Endothelial cell of umbilical vein (primary cell): ENCODE measurements around the gene EML6.

Experiments
- EZH2 ChIP-seq: IDR thresholded peaks from 2 replicates; pipeline ENCODE4 v1.6.1; 2012; ENCODE audit warnings: borderline replicate concordance, low read depth, mild to moderate bottlenecking, moderate library complexity, low read length, inconsistent platforms; ENCODE audit not compliant: severe bottlenecking
- GATA2 ChIP-seq: IDR thresholded peaks from 2 replicates; pipeline ENCODE4 v1.7.0; 2011; ENCODE audit warnings: low read depth, mild to moderate bottlenecking, moderate library complexity, mixed read lengths, low read length; ENCODE audit not compliant: insufficient read length, insufficient read depth
- JUN ChIP-seq: IDR thresholded peaks from 2 replicates; pipeline ENCODE4 v1.6.1; 2011; ENCODE audit warnings: borderline replicate concordance, low read depth; ENCODE audit not compliant: insufficient read length, insufficient read depth
- POLR2A ChIP-seq: IDR thresholded peaks from 2 replicates; pipeline ENCODE4 v1.6.1; 2012; ENCODE audit warnings: low read depth, mild to moderate bottlenecking, control low read depth, low read length
- TF ChIP-seq, protein P1 (sequence below), 2 donors: IDR thresholded peaks; 1 replicate in 1 of 2; 2 replicates in 1 of 2; pipeline ENCODE4 v1.5.1; 2011; ENCODE audit warnings: low read length in 2 of 2, mild to moderate bottlenecking in 2 of 2, moderate library complexity in 2 of 2, control low read depth in 1 of 2, inconsistent platforms in 1 of 2, low read depth in 1 of 2; ENCODE audit not compliant: insufficient read depth in 1 of 2; ENCODE audit errors: extremely low read depth in 1 of 2
- TF ChIP-seq, protein P2 (sequence below): IDR thresholded peaks from 2 replicates; pipeline ENCODE4 v1.6.1; 2011; ENCODE audit not compliant: insufficient read depth, insufficient read length

DNA sequence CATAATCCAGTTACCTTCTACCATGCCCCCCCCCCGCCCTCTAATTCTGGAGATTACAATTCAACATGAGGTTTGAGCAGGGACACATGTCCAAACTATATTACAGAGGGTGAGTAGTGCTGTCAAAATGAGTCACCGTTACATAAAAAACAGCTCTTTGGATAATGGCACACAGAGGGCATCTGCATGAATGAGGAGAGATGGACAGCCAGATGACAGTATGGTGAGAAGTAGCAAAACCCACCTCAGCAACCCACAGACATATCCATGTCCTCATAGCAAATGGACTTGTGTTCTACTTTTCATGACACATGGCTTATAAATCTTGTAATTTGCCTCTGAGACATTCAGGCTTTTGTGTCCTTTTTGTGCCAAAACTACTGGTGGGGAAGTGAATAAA lies 132.0 kb downstream of the EML6 start:
- TF ChIP-seq, protein P1, sequence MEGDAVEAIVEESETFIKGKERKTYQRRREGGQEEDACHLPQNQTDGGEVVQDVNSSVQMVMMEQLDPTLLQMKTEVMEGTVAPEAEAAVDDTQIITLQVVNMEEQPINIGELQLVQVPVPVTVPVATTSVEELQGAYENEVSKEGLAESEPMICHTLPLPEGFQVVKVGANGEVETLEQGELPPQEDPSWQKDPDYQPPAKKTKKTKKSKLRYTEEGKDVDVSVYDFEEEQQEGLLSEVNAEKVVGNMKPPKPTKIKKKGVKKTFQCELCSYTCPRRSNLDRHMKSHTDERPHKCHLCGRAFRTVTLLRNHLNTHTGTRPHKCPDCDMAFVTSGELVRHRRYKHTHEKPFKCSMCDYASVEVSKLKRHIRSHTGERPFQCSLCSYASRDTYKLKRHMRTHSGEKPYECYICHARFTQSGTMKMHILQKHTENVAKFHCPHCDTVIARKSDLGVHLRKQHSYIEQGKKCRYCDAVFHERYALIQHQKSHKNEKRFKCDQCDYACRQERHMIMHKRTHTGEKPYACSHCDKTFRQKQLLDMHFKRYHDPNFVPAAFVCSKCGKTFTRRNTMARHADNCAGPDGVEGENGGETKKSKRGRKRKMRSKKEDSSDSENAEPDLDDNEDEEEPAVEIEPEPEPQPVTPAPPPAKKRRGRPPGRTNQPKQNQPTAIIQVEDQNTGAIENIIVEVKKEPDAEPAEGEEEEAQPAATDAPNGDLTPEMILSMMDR (IDR thresholded peaks at IDR 0.05; ENCODE audit: extremely low read depth in 1 of 2, insufficient read depth in 1 of 2, low read depth in 1 of 2, low read length in 2 of 2), result no peak
- TF ChIP-seq GATA2 (no peak), POLR2A (no peak), JUN (no peak), EZH2 (no peak)
- TF ChIP-seq, protein P2, sequence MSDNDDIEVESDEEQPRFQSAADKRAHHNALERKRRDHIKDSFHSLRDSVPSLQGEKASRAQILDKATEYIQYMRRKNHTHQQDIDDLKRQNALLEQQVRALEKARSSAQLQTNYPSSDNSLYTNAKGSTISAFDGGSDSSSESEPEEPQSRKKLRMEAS, result no peak
